ENCODE results near the gene FBLN5.
A peak's percentile ranks its signal among the peaks of the same experiment; 100 is the strongest.

The FBLN5 gene

GRCh38 chr14:91893669-91894068 lies 53.8 kb downstream of the FBLN5 start:
- H3K4me3 ChIP-seq (ENCODE audit: low read depth, low read length): no peak overlapping the region
- peaks cover 5% of the 10 kb centered on the region for H3K27me3 ChIP-seq
- no peaks in the 10 kb centered on the region for H3K9me3 ChIP-seq
- H3K36me3 ChIP-seq: no peaks in the 10 kb centered on the region
- DNase-seq: no peak
- no peak for TF ChIP-seq CTCF (IDR thresholded peaks at IDR 0.05; ENCODE audit: low read depth, low read length)
- H3K4me1 ChIP-seq: no peaks in the 10 kb centered on the region

- DNase-seq: peak; percentile 43
- H3K27me3 ChIP-seq: peaks cover 5% of the 10 kb centered on the region
- TF ChIP-seq CTCF (IDR thresholded peaks at IDR 0.05; ENCODE audit: low read depth, low read length): peak; percentile 82
- H3K36me3 ChIP-seq: no peaks in the 10 kb centered on the region
- no peak overlapping the region for H3K4me3 ChIP-seq (ENCODE audit: low read depth, low read length)
- no peaks in the 10 kb centered on the region for H3K9me3 ChIP-seq
- H3K4me1 ChIP-seq: no peaks in the 10 kb centered on the region
Measured at GRCh38 chr14:91893007-91893406, 54.5 kb downstream of the FBLN5 start.

GRCh38 chr14:91891721-91892220 lies 55.7 kb downstream of the FBLN5 start:
- H3K9me3 ChIP-seq: no peaks in the 10 kb centered on the region
- no peak overlapping the region for H3K4me3 ChIP-seq (ENCODE audit: low read depth, low read length)
- no peaks in the 10 kb centered on the region for H3K36me3 ChIP-seq
- no peaks in the 10 kb centered on the region for H3K4me1 ChIP-seq
- no peak for TF ChIP-seq CTCF (IDR thresholded peaks at IDR 0.05; ENCODE audit: low read depth, low read length)
- no peak for DNase-seq
- peaks cover 5% of the 10 kb centered on the region; the same call in 1 of the 2 replicates for H3K27me3 ChIP-seq

- H3K27me3 ChIP-seq: peaks cover 5% of the 10 kb centered on the region; the same call in 1 of the 2 replicates
- TF ChIP-seq CTCF (IDR thresholded peaks at IDR 0.05; ENCODE audit: low read depth, low read length): no peak
Measured at GRCh38 chr14:91891101-91891500, 56.4 kb downstream of the FBLN5 start.

GRCh38 chr14:91890291-91890749 lies 57.2 kb downstream of the FBLN5 start:
- Histone ChIP-seq H3K4me1 (no peaks in the 10 kb centered on the region), H3K36me3 (no peaks in the 10 kb centered on the region), H3K27me3 (peaks cover 5% of the 10 kb centered on the region; the same call in 1 of the 2 replicates), H3K4me3 (ENCODE audit: low read depth, low read length) (no peak overlapping the region), H3K9me3 (no peaks in the 10 kb centered on the region)
- no peak for DNase-seq
- no peak for TF ChIP-seq CTCF (IDR thresholded peaks at IDR 0.05; ENCODE audit: low read depth, low read length)

More at GRCh38 chr14:91891101-91891500, 56.4 kb downstream of the FBLN5 start:
- Histone ChIP-seq H3K36me3 (no peaks in the 10 kb centered on the region), H3K9me3 (no peaks in the 10 kb centered on the region), H3K4me1 (no peaks in the 10 kb centered on the region), H3K4me3 (ENCODE audit: low read depth, low read length) (no peak overlapping the region)
- DNase-seq: no peak

GRCh38 chr14:91889477-91890211 lies 57.9 kb downstream of the FBLN5 start:
- DNase-seq: no peak
- no peak overlapping the region for H3K4me3 ChIP-seq (ENCODE audit: low read depth, low read length)
- no peaks in the 10 kb centered on the region for H3K4me1 ChIP-seq
- no peaks in the 10 kb centered on the region for H3K9me3 ChIP-seq
- no peak for TF ChIP-seq CTCF (IDR thresholded peaks at IDR 0.05; ENCODE audit: low read depth, low read length)
- H3K36me3 ChIP-seq: no peaks in the 10 kb centered on the region
- peaks cover 5% of the 10 kb centered on the region; the same call in 1 of the 2 replicates for H3K27me3 ChIP-seq

All from BE2C (cell line).